Stimulated activated CD4-positive, alpha-beta T cell treated with anti-CD3 and anti-CD28 coated beads, Interleukin-12 subunit alpha, Interleukin-12 subunit beta, amount 100 ng/mL, for 24 hours (primary cell): ENCODE measurements around the gene TPST2.

Experiments
- DNase-seq, 2 experiments: peaks; one replicate each; pipeline ENCODE4 v3.0.0-alpha.2; 2020; ENCODE audit warnings: low read depth in 2 of 2

Gene TPST2

DNA sequence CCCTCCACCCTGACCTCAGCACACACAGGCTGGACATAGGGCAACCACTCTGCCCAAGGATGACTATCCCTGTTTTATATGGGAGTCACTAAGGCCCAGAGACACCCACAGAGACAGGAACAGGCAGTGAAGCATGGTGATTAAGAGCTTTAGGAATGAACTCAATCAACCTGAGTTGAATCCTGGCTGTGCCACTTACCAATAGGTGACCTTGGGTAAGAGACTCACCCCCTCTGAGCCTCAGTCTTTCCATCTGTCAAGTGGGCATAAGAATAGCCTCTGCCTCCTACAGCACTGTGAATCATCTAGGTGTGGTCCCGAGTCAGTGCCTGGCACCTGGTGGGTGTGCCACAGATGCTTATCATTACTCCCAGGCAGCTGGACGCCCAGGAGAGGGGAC is 21.1 kb upstream of the TPST2 start:
- no peak for DNase-seq

DNA sequence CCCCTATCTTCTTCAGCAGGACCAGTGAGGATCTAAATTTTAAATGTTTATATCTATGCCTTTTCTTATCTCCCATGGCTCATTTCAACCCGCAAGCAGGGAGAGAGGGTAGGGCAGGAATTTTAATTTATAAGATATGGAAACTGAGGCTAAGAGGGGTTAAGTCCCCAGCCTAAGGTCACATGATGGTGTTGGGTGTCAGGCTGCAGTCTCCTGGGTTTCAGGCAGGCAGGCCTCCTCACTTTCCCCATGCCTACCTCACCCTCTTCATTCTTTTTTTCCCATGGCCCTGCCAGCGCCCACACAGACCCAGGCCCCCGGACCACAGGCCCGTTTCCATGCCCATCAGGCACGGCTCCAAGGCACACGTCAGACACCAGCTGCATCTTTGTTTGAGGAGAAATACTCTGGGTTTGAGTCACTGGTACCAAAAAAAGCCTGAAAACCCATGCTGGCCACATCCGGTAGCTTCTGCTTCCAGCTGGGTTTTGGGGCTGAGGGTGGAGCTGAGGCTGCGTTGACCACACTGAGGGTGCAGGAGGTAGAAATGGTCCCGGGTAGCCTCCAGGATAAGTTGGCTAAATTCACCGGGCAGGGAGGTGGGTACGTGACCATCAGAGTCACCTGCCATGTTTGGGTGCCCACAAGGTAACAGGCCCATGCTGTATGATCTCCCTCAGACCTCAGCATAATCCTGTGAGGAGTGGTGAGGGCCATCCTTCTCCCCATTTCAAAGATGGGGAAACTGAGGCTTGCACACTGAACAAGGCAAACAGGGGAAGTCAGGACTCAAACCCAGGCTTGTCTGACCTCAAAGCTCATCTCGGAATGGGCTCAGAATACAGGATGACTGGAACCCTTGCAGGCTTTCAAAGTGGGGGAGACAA is 20.4 kb upstream of the TPST2 start:
- peak in 1 of 2 experiments; percentile 32 for DNase-seq

DNA sequence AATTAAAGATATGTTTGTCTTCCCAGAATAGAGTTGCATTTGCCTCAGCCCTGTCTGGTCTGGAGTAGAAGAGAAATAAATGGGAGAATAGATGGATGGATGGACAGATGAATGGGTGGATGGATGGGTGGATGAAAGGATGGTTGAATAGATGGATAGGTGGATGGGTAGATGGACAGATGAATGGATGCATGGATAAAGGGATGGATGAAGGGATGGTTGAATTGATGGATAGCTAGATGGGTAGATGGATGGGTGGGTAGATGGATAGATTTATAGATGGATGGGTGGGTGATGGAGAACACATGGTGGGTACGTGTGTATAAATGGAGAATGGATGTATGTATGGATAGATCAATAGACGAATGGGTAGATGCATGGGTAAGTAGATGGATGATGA is 19.4 kb upstream of the TPST2 start:
- DNase-seq, result no peak

DNA sequence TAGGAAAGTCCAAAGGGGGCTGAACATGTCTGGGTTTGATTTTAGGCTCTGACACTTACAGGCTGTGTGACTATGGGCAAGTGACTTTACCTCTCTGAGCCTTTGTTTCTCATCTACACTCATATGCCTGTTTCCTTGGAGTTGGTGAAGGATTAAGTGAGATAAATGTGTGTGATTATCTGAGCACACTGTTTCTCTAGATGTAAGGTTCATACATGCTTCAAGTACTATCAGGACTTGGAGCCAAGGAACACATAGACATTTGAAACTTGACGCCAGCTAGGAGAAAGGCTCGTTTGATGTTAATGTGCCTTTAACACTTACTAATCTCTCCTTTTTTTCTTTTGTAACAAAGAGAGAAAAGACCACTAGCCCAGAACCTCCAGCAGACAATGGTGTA is 18.2 kb upstream of the TPST2 start:
- no peak for DNase-seq

DNA sequence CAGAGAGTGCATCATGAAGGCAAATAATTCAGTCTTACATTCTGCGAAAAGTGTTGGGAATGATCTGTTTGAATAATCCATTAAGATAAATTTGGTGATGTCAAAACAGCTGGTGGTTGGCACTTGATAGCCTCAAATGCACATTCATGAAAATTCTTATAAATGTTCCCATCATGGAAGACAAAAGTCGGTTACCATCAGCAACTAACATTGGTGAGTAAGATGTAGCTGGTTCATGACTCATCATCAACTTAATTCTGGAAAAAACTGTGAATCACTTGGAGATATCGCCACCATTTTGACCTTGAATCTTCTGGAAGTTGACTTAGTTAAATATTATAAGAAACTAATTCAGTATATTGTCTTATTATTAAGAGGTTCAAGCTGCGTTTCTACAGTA is 16.7 kb upstream of the TPST2 start:
- no peak for DNase-seq

DNA sequence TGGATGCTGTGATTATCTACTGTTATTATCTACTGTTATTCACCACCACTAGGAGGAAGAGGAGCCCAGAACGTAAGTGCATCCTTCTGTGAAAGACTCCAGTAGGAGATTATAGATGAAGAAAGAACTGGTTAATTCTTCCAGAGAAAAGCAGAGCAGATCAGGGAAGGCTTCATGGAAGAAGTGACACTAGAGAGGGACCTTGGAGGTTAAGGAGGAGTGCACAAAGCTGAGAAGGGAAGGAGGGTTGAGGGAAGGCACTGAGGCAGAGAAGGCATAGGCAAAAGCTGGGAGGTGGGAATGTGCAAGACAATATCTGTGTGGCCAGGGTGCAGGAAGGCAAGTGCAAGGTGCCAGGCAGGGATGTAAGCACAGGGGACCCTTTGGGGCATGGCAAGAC is 14.4 kb upstream of the TPST2 start:
- no peak for DNase-seq

DNA sequence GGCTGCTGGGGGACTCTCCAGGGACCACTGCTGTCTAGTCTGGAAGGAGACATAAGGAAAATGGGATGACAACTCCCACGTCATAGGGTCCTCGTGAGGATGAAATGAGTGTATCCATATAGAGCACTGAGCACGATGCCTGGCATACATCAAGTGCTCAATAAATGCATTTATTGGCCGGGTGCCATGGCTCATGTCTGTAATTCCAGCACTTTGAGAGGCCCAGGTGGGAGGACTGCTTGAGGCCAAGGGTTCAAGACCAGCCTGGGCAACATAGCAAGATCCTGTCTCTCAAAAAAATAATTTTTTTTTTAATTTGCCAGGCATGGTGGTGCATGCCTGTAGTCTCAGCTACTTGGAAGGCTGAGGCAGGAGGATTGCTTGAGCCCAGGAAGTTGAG is 12.2 kb upstream of the TPST2 start:
- no peak for DNase-seq

DNA sequence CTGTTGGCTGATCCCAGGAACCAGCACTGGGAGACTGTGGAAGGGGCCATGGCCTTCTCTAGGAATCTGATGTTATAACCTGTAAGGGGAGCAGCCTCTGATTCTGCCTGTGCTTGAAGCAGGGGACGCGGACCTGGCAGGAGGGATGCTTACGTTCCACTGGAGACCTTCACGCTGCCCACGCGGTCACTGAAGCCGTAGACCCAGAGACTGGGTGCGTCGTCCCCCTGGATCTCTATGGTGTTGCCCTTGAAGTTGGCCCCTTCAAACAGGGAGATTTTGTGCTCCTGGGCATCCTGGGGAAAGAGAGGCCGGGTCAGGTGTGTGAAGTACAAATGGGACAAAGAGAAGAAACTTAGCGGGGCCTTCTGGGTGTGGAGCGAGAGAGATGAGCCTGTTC is 11.8 kb upstream of the TPST2 start:
- DNase-seq, result no peak

DNA sequence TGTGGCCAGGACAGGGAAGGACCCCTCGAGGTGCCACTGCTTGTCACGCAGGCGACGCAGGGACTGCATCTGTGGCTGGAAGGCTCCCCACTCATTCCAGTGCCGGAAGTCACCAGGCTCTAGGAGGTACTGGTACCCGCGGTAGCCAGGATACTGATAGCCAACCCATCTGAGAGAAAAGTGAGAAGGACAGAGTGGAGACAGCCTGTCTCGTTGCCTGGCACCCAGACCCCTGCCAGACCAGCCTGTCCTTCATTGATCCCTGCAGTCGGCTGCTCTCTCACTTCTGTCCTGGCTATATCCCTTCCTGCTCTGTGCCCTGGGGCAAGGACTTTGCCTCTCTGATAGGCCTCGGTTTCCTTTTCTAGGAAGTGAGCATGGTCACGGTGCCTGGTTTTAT is 9.6 kb upstream of the TPST2 start:
- no peak for DNase-seq

DNA sequence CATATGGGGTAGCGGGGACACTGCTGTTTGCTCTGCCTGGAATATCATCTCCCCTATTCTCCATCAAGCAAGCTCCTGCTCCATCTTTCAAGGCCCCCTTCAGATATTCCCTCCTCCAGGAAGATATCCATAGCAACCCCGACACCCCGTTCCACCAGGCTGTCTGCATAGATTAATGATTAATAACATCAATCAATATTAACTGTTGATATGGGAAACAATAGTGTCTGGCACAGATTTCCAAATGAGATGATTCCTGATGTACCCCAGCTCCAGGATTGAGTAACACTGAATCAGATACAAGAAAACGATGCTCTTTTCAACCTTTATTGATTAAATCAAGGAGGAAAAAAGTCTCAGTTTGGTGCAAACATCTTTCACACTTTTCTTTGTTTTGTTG is 7.5 kb upstream of the TPST2 start:
- DNase-seq, result no peak

DNA sequence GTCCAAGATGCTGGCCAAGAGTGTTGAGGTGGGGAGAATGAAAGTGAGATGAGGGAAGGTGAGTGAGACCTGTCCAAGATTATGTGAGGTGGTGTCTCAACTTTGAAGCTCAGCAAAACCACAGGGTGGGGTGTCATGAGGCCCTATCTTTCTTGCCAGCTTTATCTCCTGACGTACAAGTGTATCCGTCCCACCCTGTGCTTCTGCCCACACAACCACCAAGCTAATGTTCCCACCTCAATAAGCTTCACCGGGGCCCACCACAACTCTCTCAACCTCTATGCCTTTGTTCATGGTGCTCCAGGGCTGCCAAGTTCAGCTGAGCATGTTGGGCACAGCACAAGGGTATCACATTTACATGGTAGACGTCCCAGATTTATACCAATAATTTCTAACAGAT is 7.1 kb upstream of the TPST2 start:
- DNase-seq, result no peak

DNA sequence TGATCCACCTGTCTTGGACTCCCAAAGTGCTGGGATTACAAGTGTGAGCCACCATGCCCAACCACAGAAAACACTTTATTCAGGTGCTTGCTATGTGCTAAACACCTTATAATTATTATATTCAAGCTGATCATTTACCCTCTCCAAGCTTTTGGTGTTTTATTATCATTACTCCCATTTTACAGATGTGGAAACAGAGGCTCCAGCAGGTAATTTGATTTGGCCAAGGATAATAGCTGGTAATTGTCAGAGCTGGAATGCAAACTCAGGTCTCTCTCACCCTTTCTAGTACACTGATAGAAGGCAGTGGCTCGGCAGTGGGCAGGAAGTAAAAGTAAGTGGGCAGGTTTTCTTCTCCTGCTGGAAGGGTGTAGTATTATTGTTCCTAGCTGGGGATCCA is 3.8 kb upstream of the TPST2 start:
- no peak for DNase-seq

DNA sequence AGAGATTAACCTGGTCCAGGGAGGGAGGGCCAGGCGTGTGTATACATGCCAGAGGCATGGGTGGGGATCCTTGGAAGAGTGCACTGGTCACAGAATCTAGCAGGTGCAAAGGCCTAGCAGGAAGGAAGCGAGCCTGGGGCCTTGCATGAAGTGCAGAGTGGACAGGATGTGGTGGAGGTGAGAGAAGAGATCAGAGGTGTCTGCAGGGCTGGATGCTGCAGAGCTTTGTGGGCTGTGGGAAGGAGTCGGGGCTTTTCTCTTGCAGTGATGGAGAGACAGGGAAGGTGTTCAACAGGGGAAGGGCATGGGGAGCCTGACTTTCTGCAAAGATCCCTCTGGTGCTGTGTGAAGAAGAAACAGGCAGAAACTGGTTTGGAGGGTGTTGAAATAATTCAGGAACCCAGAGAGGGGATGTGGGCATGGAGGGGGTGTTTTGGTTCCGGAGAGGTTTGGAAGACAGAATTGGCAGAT is 2.5 kb upstream of the TPST2 start:
- DNase-seq, result peak in 1 of 2 experiments; percentile 26

DNA sequence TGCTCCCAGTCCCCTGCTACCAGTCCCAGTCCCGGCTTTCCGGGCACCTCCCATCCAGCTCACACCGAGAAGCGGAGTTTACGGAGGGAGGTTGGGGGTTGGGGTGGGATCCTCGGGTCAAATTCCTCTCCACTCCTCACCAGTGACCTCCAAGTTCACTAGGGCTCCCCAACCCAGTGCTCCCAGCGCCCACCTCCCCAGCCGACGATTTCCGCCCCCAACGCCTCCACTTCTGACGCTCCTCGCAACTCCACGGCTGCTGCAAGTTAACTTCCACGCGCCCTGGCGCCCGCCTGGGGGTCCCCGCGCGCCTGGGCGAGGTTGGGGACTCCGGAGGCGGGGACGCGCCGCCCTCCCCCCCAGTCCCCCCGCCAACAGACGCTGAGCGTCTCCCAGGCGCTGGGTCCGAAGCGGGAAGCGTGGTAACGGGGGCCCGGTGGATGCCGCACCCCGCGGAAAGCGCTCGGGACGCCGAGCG is 526 bp downstream of the TPST2 start:
- DNase-seq, result peak in 1 of 2 experiments; percentile 15

DNA sequence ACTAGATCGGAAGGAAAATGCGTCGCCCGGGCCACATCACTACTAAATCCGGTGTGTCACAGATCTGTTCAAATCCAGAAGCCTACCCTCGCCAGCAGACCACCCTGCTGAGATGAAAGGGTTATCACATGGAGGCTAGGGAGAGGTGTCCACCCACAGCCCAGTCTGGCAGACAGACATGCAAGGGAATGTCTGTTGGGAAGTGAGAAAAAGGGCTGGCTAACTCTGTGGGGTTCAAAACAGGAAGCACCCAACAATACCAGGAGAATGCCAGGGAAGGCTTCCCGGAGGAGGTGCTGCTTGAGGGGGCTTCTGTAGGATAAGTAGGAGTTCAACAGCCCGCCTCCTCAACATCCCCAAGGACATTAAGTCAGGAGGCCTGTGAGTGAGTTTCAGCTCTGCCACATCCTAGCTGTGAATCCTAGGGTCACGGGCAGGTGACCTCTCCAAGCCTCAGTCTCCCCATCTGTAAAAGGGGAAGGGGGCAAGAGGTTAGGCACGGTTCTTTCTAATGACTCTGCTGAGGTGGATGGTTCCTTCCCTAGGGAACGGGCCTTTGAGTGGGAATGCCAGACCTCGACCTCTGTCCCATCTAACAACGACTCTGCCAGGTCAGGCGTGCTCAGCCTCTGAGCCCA is 1.1 kb downstream of the TPST2 start:
- DNase-seq, result no peak

DNA sequence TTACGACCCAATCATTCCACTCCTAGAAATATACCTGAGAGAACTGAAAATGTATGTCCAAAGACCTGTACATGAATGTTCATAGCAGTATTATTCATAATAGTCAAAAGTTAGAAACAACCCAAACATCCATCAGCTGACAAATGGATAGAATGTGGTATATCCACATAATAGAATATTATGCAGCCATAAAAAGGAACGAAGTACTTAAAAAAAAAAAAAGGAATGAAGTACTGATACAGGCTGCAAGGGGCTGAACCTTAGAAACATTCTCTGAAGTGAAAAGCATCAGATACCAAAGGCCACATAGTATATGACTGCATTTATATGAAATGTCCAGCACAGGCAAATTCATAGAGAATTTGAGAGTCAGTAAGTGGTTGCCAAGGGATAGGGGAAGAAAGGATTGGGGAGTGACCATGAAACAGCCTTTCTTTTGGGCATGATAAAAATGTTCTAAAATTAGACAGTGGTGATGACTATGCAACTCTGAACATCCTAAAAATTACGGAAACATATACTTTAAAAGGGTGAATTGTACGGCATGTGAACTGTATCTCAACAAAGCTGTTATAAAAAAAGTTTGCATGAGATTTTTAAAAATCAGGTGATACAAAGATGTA is 1.8 kb downstream of the TPST2 start:
- no peak for DNase-seq

DNA sequence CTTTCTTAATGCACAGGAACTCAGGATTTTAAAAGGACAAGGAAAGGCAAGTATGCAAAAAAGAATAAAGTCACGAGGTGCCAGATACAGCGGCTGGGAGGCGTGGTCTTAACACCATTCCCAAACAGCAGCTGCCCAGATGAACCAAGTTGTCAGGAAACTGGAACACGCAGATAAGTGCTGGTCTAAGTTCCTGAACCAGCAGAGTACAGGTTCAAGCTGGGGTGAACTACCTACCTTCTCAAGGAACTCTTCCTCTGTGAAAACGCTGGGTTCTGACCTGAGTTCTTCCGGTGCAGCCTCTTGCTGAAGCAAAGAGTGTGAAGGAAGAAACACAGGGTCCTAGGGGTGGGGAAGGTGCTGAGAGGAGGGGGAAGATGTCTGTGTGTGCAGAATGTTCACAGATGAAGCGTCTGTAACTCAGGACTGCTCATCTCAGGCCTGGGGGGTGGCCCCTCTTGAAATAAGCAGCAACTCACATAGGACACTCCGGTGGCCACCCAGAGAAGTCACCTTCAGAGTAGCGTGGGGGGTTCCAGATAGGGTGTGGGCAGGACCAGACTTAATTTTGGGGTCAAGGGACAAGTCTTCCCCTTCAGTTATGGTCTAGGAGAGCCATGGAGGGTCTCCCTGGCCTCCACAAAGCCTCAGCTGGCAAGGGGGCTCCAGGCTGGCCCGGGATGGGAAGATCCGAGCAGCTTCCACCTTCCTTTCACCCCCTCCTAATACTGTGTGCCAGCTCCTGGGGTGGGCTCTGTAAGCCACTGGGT is 3.2 kb downstream of the TPST2 start:
- DNase-seq, result no peak

DNA sequence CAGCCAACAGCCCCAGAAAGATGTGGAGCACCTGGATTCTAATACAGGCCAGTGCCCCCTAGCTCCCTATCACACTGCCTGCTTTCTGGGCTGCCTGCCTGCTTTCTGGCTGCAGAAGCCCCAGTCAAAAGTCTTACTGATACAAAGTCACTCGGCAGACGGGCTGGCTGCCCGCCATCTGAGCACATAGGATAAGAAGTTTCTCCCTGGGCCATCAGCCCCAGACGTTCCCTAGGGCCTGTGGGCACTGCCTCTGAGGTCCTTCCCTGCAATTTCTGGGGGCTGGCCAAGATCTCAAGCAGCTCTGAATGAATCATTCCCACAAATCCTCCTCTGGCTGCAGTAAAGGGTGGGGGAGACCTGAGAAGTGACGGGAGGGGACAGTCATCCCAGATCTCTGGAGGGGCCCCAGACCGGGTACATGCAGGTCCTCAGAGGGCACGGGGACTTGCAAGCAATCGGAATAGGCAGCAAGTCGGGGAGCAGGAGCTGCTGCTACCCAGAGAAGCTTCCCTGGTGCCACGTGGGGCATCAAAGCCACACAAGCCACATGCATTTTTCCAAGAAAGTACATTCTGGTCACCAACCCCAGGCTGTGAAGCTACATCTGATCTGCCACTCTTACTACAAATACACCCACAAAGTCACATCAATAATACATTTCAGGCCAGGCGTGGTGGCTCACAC is 4.7 kb downstream of the TPST2 start:
- no peak for DNase-seq

DNA sequence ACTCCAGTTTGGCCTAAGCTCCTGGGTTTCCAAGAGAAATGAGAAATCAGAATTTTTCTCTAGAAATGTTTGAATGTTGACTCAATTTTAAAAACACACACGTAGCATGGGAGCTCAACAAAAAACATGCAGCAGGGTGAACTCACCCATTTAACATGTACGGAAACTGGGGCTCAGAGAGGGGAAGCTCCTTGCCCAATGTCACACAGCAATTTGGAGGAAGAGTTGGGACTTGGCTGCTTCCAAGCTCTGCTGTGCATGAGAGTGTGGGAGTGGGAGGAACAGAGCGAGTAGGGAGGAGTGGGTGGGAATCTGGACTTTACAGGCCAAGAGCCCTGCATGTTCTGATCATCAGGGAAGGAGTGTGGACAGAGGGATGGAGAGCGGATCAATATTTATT is 5.9 kb downstream of the TPST2 start:
- no peak for DNase-seq

DNA sequence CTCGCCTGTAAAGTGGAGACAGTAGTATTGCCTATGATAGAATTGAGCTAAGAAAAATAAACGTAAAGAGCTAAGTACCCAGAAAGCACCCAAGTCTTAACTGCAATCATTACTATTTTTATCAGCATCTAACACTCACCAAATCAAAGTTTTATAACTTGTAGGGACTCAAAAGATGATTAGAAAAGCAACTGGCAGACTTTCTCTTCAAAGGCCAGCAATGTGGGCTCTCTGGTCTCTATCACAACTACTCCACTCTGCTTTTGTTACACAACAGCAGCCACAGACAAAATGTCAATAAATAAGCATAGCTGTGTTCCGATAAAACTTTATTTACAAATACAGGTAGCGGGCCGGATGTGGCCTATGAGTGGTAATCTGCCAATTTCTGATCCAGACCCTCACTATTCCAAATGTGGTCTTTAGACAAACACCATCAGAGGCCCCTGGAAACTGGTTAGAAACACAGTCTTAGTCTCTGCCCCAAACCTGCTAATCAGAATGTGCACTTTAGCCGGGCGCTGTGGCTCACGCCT is 8.2 kb downstream of the TPST2 start:
- no peak for DNase-seq

DNA sequence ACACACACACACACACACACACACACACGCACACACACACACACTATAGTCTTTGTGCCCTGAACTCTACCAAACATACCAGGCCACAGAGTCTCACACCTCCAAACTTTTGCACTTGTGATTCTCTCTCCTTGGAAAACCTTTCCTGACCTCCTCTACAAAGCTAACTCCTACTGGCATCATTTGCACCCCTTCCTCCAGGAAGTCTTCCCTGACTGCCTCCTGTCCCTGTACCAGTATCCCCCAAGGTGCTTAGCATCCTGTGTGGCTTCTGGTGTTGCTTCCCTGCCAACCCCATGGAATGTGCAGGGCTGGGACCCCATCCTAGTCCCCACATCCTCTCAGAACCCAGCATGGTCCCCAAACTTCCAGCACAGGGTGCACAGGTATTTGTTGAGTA is 8.9 kb downstream of the TPST2 start:
- DNase-seq, result no peak
